Left renal cortex interstitium (tissue), 4 donors: Measurements from ENCODE around the gene LHX4. TPM values are rescaled to one million over a fixed set of nuclear protein-coding genes. Genes with fewer than 3 reads are reported as not detected.

Source experiments
- DNase-seq, 4 donors: peaks; one replicate each; pipeline ENCODE4 v3.0.0-alpha.2; 2013; ENCODE audit warnings: low read depth in 4 of 4, low spot score in 2 of 4, missing footprints in 1 of 4
- polyA plus RNA-seq, 4 donors: library from polyadenylated mRNA; unstranded; fragments of 120-200 nt; gene quantifications; one replicate each; pipeline ENCODE4 v1.2.1, GENCODE V29; 2013; ENCODE audit not compliant: insufficient read length in 4 of 4

Gene LHX4
- polyA plus RNA-seq, 4 donors, result 1.1 to 4.2 (median 2.6) TPM

GRCh38 chr1:180254854-180255253 lies 24.8 kb downstream of the LHX4 start:
- DNase-seq, result no peak

GRCh38 chr1:180255536-180256340 lies 25.7 kb downstream of the LHX4 start:
- DNase-seq, result no peak

- DNase-seq, result no peak
Observed at GRCh38 chr1:180256341-180257027, 26.4 kb downstream of the LHX4 start.

DNA sequence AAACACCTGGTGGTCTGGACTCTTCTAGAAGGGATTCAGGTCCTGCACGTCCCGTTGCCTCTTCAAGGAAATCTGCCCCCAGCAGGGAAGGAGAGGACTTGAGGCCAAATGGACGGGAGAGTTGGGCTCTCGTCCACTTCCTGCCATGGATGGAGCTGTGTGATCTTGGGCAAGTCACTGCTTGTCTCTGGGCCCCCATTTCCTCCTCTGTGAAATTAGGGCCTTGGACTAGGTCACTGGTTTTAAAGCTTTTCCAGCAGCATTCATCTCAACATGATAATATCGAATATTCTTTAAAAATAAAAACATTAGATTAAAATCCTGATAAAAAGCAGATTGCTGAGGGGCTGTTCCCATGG lies 26.9 kb downstream of the LHX4 start:
- no peak for DNase-seq

GRCh38 chr1:180257486-180257885 lies 27.4 kb downstream of the LHX4 start:
- DNase-seq, result no peak

- DNase-seq, result no peak
Observed at GRCh38 chr1:180258290-180258689, 28.2 kb downstream of the LHX4 start.

DNA sequence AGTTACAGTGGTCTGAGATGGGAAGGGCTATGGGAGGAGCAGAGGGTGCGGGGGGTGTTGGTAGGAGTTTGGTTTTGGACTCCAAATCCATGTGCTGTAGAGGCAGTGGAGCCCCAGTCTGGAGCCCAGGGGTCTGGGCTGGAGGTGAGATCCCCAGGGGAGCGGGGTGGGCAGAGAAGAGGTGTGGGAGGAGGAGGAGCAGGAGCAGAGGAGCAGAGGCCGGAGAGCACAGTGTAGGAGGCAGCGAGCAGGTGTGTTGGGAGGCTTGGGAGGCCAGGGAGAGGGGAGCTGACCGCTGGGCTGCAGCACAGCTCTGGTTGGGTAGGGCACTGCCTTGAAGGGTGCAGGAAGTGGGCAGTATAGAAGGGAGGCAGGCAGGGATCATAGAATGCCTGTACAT lies 28.9 kb downstream of the LHX4 start:
- no peak for DNase-seq

- DNase-seq, result no peak
Observed at GRCh38 chr1:180259431-180260338, 29.6 kb downstream of the LHX4 start.

GRCh38 chr1:180260541-180260940 lies 30.5 kb downstream of the LHX4 start:
- no peak for DNase-seq

GRCh38 chr1:180261030-180261429 lies 31.0 kb downstream of the LHX4 start:
- no peak for DNase-seq

- DNase-seq, result no peak
Observed at GRCh38 chr1:180261524-180262155, 31.6 kb downstream of the LHX4 start.

DNA sequence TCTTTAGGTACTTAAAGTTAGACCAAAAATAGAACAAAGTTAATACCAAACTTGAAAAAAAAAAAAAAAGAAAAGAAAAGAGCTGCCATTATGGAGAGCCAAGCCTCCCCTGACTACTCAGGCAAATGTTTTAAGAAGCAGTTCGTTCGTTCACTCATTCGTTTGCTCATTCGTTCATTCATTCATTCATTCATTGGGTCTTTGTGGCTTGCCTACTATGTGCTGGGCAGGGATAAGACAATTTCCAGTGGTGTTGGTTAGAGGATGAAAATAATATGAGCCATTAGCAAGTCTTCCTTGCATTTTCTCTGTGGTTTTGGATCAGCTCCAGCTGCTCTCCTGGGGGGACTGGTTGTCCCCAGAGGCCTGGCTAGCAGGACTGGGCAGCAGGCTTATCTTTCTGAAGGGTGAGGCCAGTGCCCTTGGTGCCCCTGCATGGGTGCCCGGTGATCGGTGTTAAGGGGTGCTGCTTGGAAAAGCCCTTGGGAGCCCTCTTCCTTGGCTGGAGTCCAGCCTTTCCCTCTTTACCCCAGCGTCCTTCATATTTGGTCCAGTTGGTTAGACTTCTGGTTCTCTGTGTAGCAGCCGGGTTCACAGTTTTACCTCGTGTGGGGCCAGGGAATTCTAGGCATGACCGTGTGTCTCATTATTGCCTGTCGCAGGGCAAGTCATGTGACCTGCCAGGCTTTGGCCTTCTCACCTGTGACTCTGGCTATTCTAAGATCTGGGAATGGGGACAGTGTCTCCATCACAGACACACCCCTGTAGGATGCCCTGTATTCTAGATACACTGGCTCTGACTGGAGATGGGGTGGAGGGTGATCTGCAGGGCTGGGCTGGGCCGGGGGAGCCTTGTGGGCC lies 32.8 kb downstream of the LHX4 start:
- DNase-seq, result no peak

GRCh38 chr1:180264595-180264994 lies 34.5 kb downstream of the LHX4 start:
- no peak for DNase-seq

DNA sequence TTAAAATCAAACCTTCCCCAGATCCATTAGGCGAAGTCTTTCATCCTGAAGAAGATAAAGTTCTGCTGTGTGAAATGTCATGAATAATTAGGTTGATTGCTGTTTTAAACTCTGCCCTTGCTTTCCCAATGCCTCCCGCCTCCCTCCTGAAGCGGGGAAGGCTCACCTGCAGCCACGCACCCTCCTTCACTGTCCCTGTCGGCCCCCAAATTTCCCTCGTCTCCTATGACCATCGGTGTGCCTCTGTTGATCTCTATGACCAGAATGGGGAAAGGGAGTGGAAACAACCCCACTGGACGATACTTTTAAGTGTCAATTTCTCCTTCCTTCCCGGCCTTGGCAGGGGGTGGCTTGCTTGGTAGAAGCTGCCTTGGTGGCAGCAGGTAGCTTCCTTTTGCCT lies 35.1 kb downstream of the LHX4 start:
- DNase-seq, result no peak

GRCh38 chr1:180265871-180266270 lies 35.8 kb downstream of the LHX4 start:
- no peak for DNase-seq

DNA sequence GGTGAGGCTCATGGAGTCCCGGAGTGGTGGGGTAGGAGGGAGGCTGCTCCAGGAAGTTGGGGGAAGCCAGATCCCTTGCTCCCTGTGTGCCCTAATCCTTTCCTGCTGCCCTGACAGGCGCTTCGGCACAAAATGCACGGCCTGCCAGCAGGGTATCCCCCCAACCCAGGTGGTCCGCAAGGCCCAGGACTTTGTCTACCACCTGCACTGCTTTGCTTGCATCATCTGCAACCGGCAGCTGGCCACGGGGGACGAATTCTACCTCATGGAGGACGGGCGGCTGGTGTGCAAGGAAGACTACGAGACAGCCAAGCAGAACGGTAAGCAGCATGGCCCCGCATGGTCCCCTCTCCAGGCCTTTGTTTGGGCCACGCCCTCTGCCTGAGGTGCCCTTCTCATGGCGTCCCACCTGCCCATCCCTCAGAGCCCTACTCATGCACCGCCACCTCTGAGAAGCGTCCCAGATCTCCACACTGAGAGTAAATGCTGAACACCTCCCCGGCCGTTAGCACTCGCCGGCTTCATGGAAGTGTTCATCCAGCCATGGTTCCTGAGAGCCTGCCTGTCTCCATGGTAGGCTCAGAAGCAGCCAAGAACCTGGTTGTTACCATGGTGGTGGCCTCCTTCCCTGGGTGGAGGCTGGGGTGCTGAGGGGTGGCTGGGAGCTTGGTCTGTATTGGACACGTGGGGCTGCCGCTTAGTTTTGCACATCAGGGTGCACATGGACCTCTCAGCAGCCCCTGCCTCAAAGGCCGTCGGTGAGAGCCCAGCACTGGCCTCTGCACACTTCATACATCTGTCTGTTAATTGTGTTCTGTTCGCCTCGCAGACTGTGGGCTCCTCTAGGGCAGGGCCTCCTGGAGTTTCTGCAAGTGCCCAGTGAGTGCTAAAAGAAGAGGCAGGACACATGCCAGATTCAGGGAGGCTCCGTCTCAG lies 36.5 kb downstream of the LHX4 start:
- no peak for DNase-seq

DNA sequence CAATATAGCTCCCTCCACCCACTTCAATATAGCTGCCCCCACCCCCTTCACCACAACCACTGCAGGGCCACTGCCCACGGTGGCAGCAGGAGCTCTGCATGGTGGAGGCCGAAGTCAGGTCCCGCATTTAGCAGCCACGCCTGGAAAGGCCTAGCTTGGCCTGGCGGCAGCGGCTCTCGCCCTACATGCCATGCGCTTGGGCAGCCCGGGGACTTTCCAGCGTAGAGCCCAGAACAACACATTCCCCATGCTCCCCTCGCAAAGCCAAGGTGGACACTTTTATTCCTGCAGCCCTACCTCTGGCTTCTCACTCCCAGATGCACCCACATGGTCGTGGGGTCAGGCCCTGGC lies 37.1 kb downstream of the LHX4 start:
- DNase-seq, result no peak

GRCh38 chr1:180267761-180268555 lies 37.9 kb downstream of the LHX4 start:
- DNase-seq, result no peak
